Smooth muscle cell (in vitro differentiated cells): ENCODE data around the gene GPR18. TPM values are rescaled to one million over a fixed set of nuclear protein-coding genes. Genes with fewer than 3 reads are reported as not detected.

Experiments
- DNase-seq: peaks from one replicate; lab custom pipeline; 2025; ENCODE audit not compliant: unreplicated experiment; lab: John Stamatoyannopoulos, UW
- H2AFZ ChIP-seq: fragments of 200-600 bp; sonication (generic); 2 replicates; pipeline ENCODE4 v1.6.0; 2016; ENCODE audit warnings: antibody characterized with exemption, low read depth, mild to moderate bottlenecking
- H3F3A ChIP-seq: fragments of 200-600 bp; sonication (generic); 2 replicates; pipeline ENCODE4 v1.6.0; 2017; ENCODE audit warnings: antibody characterized with exemption, low read depth
- H3K27ac ChIP-seq: fragments of 200-600 bp; sonication (generic); 2 replicates; pipeline ENCODE4 v1.5.1; 2016; ENCODE audit warnings: low read depth, mild to moderate bottlenecking
- H3K27me3 ChIP-seq: fragments of 200-600 bp; sonication (generic); 2 replicates; pipeline ENCODE4 v1.6.1; 2016; ENCODE audit warnings: low read depth, mild to moderate bottlenecking
- H3K36me3 ChIP-seq: fragments of 200-600 bp; sonication (generic); 2 replicates; pipeline ENCODE4 v1.5.1; 2016; ENCODE audit warnings: low read depth
- H3K4me1 ChIP-seq: fragments of 200-600 bp; sonication (generic); 2 replicates; pipeline ENCODE4 v1.5.1; 2016; ENCODE audit warnings: low read depth
- H3K4me2 ChIP-seq: fragments of 200-600 bp; sonication (generic); 2 replicates; pipeline ENCODE4 v1.6.0; 2016; ENCODE audit warnings: mild to moderate bottlenecking
- H3K4me3 ChIP-seq: fragments of 200-600 bp; sonication (generic); 2 replicates; pipeline ENCODE4 v1.5.1; 2016; ENCODE audit warnings: mild to moderate bottlenecking
- H3K79me2 ChIP-seq: fragments of 200-600 bp; sonication (generic); 2 replicates; pipeline ENCODE4 v1.6.0; 2016; ENCODE audit warnings: low read depth, mild to moderate bottlenecking
- H3K9ac ChIP-seq: fragments of 200-600 bp; sonication (generic); 2 replicates; pipeline ENCODE4 v1.6.0; 2016; ENCODE audit warnings: low read depth
- H3K9me3 ChIP-seq: fragments of 200-600 bp; sonication (generic); replicated peaks from 2 replicates; pipeline ENCODE4 v1.5.1; 2016; ENCODE audit warnings: low read depth
- H4K20me1 ChIP-seq: fragments of 200-600 bp; sonication (generic); 2 replicates; pipeline ENCODE4 v1.6.0; 2016; ENCODE audit warnings: low read depth
- WGBS: methylation state at CpG from one replicate; pipeline ENCODE4 v1.1.7; 2016; ENCODE audit warnings: low lambda C conversion rate; 5-methylcytosine and 5-hydroxymethylcytosine counted together
- polyA plus RNA-seq: library from polyadenylated mRNA; unstranded; fragments of >200 nt; fragmentation: Nextera tagmentation; extraction: Ambion mirVana; gene quantifications from 2 replicates; pipeline ENCODE4 v1.2.1, GENCODE V29; 2016
- total RNA-seq: library from RNA; depleted of rRNA; stranded (reverse); fragments of >200 nt; gene quantifications from 2 replicates; pipeline ENCODE4 v1.2.3, GENCODE V29; 2014
- TF ChIP-seq, protein P1 (sequence below): fragments of 200-600 bp; sonication (generic); IDR thresholded peaks from 2 replicates; pipeline ENCODE4 v1.5.1; 2017; ENCODE audit warnings: borderline replicate concordance, mild to moderate bottlenecking, antibody characterized with exemption; ENCODE audit not compliant: insufficient read depth, poor library complexity, severe bottlenecking

GPR18 gene
- total and polyA plus RNA-seq, 2 experiments from 2014 or later, result not detected

DNA sequence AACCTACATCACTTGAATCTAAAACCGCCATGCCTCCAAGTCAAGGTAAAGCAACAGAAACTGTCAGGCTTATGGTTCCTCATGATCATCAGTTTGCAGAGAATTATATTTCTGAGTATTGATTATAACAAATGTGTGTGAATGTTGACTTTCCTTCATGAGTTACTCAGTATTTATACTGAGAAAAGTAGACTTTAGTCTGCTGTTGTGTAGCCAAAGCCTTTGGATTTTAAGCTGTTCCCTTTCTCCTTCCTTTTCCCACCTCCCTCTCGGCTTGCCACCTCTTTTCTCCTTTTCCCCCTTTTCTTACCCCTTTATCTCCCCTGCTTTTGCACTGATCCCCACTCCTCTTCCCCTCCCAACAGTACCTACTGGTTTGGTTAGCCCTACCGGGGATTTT is 20.7 kb upstream of the GPR18 start:
- Histone ChIP-seq H2AFZ (no peak overlapping the region), H3K79me2 (no peaks in the 10 kb centered on the region), H3K4me3 (no peak overlapping the region), H3K36me3 (no peaks in the 10 kb centered on the region), H3K27me3 (no peaks in the 10 kb centered on the region), H3K9ac (no peak overlapping the region), H3K27ac (no peak overlapping the region), H4K20me1 (no peaks in the 10 kb centered on the region), H3K9me3 (no peaks in the 10 kb centered on the region), H3F3A (no peaks in the 10 kb centered on the region), H3K4me2 (no peak overlapping the region), H3K4me1 (peaks cover 23% of the 10 kb centered on the region)
- WGBS, result 89% methylated on average over 3 of the region's 3 CpGs
- TF ChIP-seq, protein P1, sequence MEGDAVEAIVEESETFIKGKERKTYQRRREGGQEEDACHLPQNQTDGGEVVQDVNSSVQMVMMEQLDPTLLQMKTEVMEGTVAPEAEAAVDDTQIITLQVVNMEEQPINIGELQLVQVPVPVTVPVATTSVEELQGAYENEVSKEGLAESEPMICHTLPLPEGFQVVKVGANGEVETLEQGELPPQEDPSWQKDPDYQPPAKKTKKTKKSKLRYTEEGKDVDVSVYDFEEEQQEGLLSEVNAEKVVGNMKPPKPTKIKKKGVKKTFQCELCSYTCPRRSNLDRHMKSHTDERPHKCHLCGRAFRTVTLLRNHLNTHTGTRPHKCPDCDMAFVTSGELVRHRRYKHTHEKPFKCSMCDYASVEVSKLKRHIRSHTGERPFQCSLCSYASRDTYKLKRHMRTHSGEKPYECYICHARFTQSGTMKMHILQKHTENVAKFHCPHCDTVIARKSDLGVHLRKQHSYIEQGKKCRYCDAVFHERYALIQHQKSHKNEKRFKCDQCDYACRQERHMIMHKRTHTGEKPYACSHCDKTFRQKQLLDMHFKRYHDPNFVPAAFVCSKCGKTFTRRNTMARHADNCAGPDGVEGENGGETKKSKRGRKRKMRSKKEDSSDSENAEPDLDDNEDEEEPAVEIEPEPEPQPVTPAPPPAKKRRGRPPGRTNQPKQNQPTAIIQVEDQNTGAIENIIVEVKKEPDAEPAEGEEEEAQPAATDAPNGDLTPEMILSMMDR, result no peak
- DNase-seq, result no peak

DNA sequence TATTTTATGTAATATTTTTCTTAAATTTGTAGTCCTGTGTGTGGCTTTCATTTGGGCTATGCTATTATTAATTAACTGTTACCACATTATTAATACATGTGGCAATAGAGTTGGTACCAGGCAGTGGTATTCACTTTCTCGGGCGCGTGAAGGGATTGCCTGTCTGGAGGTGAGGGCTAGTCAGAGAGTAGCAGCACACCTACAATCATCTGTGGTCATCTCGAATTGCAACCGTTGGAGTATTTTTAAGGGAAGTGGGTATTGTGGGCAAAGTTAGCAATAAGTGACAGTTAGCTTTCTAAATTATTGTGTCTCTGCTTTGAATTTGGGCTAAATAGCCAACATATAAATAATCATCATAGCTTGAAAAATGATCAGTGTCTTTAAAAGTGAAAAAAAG is 20.0 kb upstream of the GPR18 start:
- Histone ChIP-seq H3K79me2 (no peaks in the 10 kb centered on the region), H3K27me3 (no peaks in the 10 kb centered on the region), H3K9me3 (no peaks in the 10 kb centered on the region), H3K36me3 (no peaks in the 10 kb centered on the region), H3K4me1 (peaks cover 21% of the 10 kb centered on the region), H3K27ac (no peak overlapping the region), H2AFZ (no peak overlapping the region), H3K4me3 (no peak overlapping the region), H3F3A (no peaks in the 10 kb centered on the region), H3K9ac (no peak overlapping the region), H4K20me1 (no peaks in the 10 kb centered on the region), H3K4me2 (no peak overlapping the region)
- TF ChIP-seq, protein P1, result no peak
- WGBS, result 96% methylated on average over 5 of the region's 5 CpGs
- DNase-seq, result no peak

DNA sequence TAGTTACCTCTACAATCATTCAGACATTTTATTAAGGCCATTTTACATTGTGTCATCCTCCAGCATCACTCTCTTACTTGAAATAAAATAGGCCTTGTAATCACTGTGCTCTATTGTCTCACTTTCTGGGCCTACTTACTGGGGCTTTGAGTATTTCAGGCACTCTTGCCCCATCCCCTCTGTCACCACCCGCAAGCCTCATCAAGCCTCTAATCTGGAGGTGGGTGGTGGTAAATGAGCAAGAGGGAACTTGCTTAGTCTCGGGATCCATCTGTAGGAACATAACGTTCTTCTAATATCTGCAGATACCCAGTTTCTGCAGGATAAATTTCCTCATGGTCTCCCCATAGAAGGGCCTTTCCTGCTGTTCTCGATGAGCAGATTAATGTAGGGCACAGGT is 19.4 kb upstream of the GPR18 start:
- no peak for DNase-seq
- TF ChIP-seq, protein P1, result no peak
- H2AFZ ChIP-seq, result no peak overlapping the region
- H3K9ac ChIP-seq, result no peak overlapping the region
- H3K27ac ChIP-seq, result no peak overlapping the region
- H3K4me3 ChIP-seq, result no peak overlapping the region
- H3K27me3 ChIP-seq, result no peaks in the 10 kb centered on the region
- H3K9me3 ChIP-seq, result no peaks in the 10 kb centered on the region
- WGBS, result 32% methylated on average over 4 of the region's 4 CpGs
- H3F3A ChIP-seq, result no peaks in the 10 kb centered on the region
- peaks cover 15% of the 10 kb centered on the region for H3K4me1 ChIP-seq
- H4K20me1 ChIP-seq, result no peaks in the 10 kb centered on the region
- H3K4me2 ChIP-seq, result peak overlapping the region; percentile 27
- no peaks in the 10 kb centered on the region for H3K36me3 ChIP-seq
- no peaks in the 10 kb centered on the region for H3K79me2 ChIP-seq

DNA sequence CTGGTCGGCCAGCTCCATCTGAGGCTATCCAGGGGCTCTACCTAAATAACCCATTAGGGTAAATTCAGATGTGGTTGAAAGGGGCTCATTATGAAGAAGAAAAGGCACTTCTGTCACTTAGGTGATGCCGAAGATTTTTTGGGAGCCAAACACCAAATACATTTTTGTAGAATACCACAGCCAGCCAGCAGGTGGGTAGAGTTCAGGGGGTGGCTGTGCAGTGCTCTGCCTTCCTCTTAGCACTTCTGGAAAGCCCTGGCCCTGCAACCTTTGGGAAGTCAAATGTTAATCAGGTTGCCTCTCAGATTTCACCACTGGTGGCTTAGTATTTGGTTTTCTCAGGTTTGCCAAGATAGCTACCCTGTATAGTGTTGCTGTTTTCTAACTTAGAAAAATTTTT is 18.5 kb upstream of the GPR18 start:
- Histone ChIP-seq H3K27ac (no peak overlapping the region), H3K9me3 (no peaks in the 10 kb centered on the region), H3K79me2 (no peaks in the 10 kb centered on the region), H3K4me3 (no peak overlapping the region), H3K9ac (no peak overlapping the region), H3F3A (no peaks in the 10 kb centered on the region), H3K27me3 (no peaks in the 10 kb centered on the region), H3K36me3 (no peaks in the 10 kb centered on the region), H2AFZ (no peak overlapping the region), H3K4me1 (peaks cover 14% of the 10 kb centered on the region), H3K4me2 (no peak overlapping the region), H4K20me1 (no peaks in the 10 kb centered on the region)
- no peak for DNase-seq
- TF ChIP-seq, protein P1, result no peak
- 93% methylated on average over 2 of the region's 2 CpGs for WGBS
